IPS-15b (cell line): Measurements from ENCODE around the gene CCDC87.
"Not testable (repeated sequence)": the region's sequence is repeated elsewhere in the genome, so short reads cannot be mapped to it uniquely, and the experiment has no call there.

Experiments
- H3K27me3 ChIP-seq: one replicate; pipeline ENCODE4 v1.6.1; 2013; ENCODE audit warnings: low read length; ENCODE audit not compliant: control insufficient read depth, insufficient read depth
- H3K36me3 ChIP-seq: one replicate; pipeline ENCODE4 v1.6.1; 2013; ENCODE audit warnings: low read length; ENCODE audit not compliant: control insufficient read depth, insufficient read depth
- H3K4me1 ChIP-seq: one replicate; pipeline ENCODE4 v1.6.1; 2013; ENCODE audit warnings: mild to moderate bottlenecking, low read length; ENCODE audit not compliant: control insufficient read depth, insufficient read depth
- H3K4me3 ChIP-seq: one replicate; pipeline ENCODE4 v1.5.1; 2013; ENCODE audit warnings: low read depth, low read length
- H3K9ac ChIP-seq: one replicate; pipeline ENCODE4 v1.6.1; 2013; ENCODE audit warnings: low read depth, mild to moderate bottlenecking, low read length
- H3K9me3 ChIP-seq: one replicate; pipeline ENCODE4 v1.6.1; 2013; ENCODE audit warnings: mild to moderate bottlenecking, low read length; ENCODE audit not compliant: control insufficient read depth, insufficient read depth

CCDC87 gene

DNA sequence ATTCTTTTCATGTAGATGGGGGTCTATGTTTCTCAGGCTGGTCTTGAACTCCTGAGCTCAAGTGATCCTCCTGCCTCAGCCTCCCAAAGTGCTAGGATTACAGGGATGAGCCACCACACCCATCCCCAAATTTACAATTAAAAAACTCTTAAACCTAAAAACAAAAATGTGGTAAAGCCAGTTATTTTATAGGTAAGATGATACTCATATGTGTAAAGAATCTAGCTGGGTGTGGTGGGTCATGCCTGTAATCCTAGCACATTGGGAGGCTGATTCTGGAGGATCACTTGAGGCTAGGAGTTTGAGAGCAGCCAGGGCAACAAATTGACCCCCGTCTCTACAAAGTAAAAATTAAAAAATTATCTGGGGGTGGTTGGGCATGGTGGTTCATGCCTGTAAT is 19.6 kb upstream of the CCDC87 start:
- Histone ChIP-seq H3K9ac (no peak overlapping the region), H3K9me3 (no peaks in the 10 kb centered on the region), H3K27me3 (no peaks in the 10 kb centered on the region), H3K4me1 (no peaks in the 10 kb centered on the region), H3K36me3 (peaks cover 6% of the 10 kb centered on the region), H3K4me3 (no peak overlapping the region)

DNA sequence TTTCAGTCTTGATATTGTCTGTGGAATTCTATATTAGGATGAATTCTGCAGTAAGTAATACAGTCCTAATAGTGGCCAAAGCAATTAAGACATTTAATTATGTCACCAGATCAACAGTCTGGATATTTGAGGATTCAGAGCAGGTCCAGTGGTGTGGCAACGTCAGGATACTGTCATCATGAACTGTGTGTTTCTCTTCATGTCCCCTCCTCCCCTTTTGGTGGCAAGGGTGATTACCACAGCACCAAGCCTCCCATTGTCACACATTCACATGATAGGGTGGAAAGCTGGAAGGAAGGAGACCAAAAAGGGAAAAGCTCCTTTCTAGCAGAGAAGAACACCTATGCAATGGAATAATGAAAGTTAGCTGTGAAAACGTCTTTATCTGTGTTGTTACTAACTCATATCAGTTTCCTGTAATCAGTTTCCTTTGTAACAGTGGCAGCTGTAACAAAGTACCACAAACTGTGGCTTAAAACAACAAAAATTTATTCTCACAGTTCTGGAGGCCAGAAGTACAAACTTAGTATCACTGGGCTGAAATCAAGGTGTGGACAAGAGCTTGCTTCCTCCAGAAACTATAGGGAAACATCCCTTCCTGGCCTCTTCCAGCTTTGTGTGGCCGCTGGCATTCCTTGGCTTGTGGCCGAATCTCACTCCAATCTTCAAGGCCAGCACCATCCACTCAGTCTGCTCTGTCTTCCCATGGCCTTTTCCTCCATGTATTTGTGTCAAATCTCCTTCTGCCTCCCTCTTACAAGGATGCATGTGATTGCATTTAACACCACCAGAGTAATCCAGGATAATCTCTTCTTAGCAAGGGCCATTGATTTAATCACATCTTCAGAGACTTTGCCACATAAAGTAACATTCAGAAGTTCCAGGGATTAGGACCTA is 17.1 kb upstream of the CCDC87 start:
- H3K9ac ChIP-seq = no peak overlapping the region
- no peaks in the 10 kb centered on the region for H3K9me3 ChIP-seq
- no peak overlapping the region for H3K4me3 ChIP-seq
- H3K4me1 ChIP-seq = no peaks in the 10 kb centered on the region
- H3K36me3 ChIP-seq = peaks cover 10% of the 10 kb centered on the region
- H3K27me3 ChIP-seq = no peaks in the 10 kb centered on the region

- Histone ChIP-seq H3K36me3 (peaks cover 19% of the 10 kb centered on the region), H3K4me1 (no peaks in the 10 kb centered on the region), H3K9ac (no peak overlapping the region)
Observed at GRCh38 chr11:66607126-66607834, 14.4 kb upstream of the CCDC87 start.

DNA sequence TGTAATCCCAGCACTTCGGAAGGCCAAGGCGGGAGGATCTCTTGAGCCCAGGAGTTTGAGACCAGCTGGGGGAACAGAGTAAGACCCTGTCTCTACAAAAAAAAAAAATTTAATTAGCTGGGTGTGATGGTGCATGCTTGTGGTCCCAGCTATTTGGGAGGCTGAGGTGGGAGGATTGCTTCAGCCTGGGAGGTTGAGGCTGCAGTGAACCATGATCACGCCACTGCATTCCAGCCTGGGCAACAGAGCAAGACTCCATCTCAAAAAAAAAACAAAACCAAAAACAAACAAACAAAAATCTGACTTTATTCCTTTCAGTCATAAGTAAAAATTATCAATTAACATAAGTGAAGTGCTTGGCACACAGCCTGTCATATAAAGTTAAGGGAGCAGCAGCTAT is 13.7 kb upstream of the CCDC87 start:
- not testable (repeated sequence) for H3K4me3 ChIP-seq, H3K9ac ChIP-seq, H3K27me3 ChIP-seq, H3K4me1 ChIP-seq, H3K9me3 ChIP-seq
- peaks cover 19% of the 10 kb centered on the region for H3K36me3 ChIP-seq

More at GRCh38 chr11:66607126-66607834, 14.4 kb upstream of the CCDC87 start:
- no peaks in the 10 kb centered on the region for H3K27me3 ChIP-seq
- no peak overlapping the region for H3K4me3 ChIP-seq
- H3K9me3 ChIP-seq = no peaks in the 10 kb centered on the region

DNA sequence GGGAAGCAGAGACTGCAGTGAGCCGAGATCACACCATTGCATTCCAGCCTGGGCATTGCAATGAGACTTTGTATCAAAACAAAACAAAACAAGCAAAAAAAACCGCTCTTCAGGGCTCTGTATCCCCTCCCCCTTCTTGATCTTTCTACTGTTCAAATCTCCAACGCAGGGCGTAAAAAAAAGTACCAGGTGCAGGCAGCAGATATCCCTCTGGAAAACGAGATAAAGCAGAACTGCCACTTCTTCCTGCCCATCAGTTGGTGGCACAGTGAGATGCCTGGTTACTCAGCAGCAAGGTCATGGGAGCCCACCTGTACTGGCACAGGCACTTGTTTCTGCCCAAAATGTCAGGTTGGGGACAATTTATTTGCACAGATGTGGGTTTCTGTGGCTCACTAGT is 11.3 kb upstream of the CCDC87 start:
- H3K9me3 ChIP-seq = no peaks in the 10 kb centered on the region
- no peak overlapping the region for H3K4me3 ChIP-seq
- no peaks in the 10 kb centered on the region for H3K4me1 ChIP-seq
- no peak overlapping the region for H3K9ac ChIP-seq
- no peaks in the 10 kb centered on the region for H3K27me3 ChIP-seq
- H3K36me3 ChIP-seq = peaks cover 30% of the 10 kb centered on the region

- Histone ChIP-seq H3K36me3 (peaks cover 31% of the 10 kb centered on the region), H3K9me3 (no peaks in the 10 kb centered on the region), H3K4me1 (no peaks in the 10 kb centered on the region), H3K4me3 (no peak overlapping the region), H3K9ac (no peak overlapping the region), H3K27me3 (no peaks in the 10 kb centered on the region)
Observed at GRCh38 chr11:66603072-66603471, 10.2 kb upstream of the CCDC87 start.

- Histone ChIP-seq H3K27me3 (no peaks in the 10 kb centered on the region), H3K9me3 (no peaks in the 10 kb centered on the region), H3K4me3 (no peak overlapping the region), H3K36me3 (peaks cover 28% of the 10 kb centered on the region), H3K4me1 (no peaks in the 10 kb centered on the region), H3K9ac (no peak overlapping the region)
Observed at GRCh38 chr11:66600631-66601233, 7.9 kb upstream of the CCDC87 start.

DNA sequence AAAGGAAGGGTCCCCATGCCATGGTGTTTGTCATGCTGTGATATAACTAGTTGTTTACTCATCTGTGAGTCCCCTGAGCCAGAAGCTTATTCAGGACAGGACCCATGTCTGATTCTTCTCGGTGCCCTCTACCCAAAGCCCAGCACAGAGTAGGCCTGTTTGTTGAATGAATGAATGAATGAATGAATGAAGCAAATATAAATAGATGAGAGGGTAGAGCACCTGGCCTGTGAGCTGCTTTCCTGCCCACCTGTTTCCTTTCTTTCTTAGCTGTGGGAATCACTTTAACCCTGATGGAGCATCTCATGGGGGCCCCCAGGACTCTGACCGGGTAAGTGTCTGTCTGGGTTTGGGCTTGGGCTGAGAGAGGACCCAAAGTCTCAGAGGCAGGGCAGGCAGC is 7.4 kb upstream of the CCDC87 start:
- Histone ChIP-seq H3K9me3 (no peaks in the 10 kb centered on the region), H3K4me1 (no peaks in the 10 kb centered on the region), H3K4me3 (no peak overlapping the region), H3K9ac (no peak overlapping the region), H3K27me3 (no peaks in the 10 kb centered on the region), H3K36me3 (peaks cover 23% of the 10 kb centered on the region)

DNA sequence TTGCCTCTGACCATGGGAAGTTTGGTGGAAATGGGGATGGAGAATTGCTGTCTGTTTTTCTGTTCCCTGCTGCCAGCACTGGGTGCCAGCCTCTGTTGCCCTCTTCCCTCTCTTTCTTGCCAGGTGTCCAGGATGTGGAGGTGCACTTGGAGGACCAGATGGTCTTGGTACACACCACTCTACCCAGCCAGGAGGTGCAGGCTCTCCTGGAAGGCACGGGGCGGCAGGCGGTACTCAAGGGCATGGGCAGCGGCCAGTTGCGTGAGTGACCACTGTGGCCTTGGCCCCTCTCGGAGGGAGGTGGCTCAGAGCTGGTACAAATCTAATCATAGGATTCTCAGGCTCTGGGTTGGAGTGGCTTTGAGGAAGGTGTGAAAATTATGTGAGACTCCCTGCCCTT is 6.1 kb upstream of the CCDC87 start:
- Histone ChIP-seq H3K36me3 (peaks cover 19% of the 10 kb centered on the region), H3K4me3 (no peak overlapping the region), H3K9ac (no peak overlapping the region), H3K27me3 (no peaks in the 10 kb centered on the region), H3K9me3 (no peaks in the 10 kb centered on the region), H3K4me1 (no peaks in the 10 kb centered on the region)

GRCh38 chr11:66595245-66595904 is 2.5 kb upstream of the CCDC87 start:
- H3K27me3 ChIP-seq = no peaks in the 10 kb centered on the region
- H3K36me3 ChIP-seq = peaks cover 9% of the 10 kb centered on the region
- no peaks in the 10 kb centered on the region for H3K4me1 ChIP-seq
- H3K9me3 ChIP-seq = no peaks in the 10 kb centered on the region
- H3K9ac ChIP-seq = no peak overlapping the region
- H3K4me3 ChIP-seq = no peak overlapping the region

GRCh38 chr11:66593650-66594049 is 787 bp upstream of the CCDC87 start:
- Histone ChIP-seq H3K9me3 (no peaks in the 10 kb centered on the region), H3K36me3 (no peaks in the 10 kb centered on the region), H3K4me1 (no peaks in the 10 kb centered on the region), H3K9ac (peak overlapping the region; percentile 60), H3K4me3 (peak overlapping the region; percentile 99), H3K27me3 (no peaks in the 10 kb centered on the region)
